HG03521 (cell line): Measurements from ENCODE around the gene DUS1L.

ENCODE experiments used
- ATAC-seq: cut with Tn5 transposase; IDR thresholded peaks from one replicate; pipeline ENCODE4 v1.9.1; 2021; ENCODE audit warnings: mild to moderate bottlenecking, moderate library complexity; ENCODE audit not compliant: unreplicated experiment

DUS1L gene

DNA sequence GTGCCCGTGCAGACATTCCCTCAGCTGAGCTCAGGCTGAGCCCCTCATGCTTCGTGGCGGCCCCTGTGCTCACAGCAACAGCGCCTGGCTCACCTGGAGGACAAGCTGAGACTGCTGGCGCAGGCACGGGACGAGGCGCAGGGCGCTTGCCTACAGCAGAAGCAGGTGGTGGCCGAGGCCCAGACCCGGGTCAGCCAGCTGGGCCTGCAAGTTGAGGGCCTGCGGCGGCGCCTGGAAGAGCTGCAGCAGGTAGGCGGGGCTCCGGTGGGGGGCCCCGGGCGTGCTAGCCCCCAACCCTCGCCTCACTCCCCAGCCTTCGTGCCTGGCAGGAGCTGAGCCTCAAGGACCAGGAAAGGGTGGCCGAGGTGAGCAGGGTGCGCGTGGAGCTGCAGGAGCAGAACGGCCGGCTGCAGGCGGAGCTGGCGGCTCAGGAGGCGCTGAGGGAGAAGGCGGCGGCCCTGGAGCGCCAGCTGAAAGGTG lies 35.6 kb downstream of the DUS1L start:
- ATAC-seq: no peak

DNA sequence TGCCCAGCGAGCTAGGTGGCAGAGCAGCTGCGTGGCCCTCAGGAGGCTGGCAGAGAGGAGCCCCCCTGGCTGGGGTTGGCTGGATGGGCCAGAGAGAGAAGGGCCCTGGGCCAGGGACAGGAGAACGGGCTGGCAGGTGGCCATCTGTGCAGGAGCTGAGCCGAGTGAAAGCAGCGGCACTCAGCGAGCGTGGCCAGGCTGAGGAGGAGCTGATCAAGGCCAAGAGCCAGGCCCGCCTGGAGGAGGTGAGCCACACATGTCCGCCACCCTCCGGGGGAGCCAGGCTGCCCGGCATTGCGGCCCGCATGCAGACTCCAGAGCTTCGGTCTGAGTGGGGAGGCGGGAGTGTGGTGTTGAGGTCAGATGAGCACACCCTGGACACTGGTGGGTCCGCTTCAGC lies 36.2 kb downstream of the DUS1L start:
- ATAC-seq: no peak

DNA sequence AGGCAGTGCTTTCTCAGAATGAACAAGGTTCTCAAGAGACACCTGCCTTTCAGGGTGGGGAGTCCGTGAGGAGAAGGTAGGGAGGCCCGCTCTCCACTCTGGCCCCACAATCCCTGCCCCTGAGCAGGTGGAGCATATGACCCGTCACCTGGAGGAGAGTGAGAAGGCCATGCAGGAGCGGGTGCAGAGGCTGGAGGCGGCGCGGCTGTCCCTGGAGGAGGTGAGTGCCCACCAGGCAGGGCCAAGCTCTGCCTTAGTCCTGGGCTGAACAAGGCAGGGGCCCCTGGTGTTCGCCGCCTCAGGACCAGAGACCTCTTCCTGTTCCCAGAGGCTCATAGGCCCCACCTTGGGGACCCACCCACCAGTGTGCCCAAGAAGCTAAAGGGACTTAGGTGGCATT lies 36.6 kb downstream of the DUS1L start:
- ATAC-seq: no peak

DNA sequence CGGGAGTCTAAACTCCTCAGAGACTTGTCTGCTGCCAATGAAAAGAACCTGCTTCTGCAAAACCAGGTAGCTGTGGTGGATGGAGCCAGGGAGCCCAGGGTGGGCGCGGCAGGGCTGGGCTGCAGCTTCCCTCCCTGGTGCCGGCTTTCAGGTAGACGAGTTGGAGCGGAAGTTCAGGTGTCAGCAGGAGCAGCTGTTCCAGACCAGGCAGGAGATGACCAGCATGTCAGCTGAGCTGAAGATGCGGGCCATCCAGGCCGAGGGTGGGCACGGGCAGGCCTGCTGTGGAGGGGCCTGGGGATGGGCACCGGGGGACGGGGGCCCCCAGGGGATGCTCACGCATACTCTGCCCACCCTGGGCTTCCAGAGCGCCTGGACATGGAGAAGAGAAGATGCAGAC lies 37.4 kb downstream of the DUS1L start:
- ATAC-seq: no peak

DNA sequence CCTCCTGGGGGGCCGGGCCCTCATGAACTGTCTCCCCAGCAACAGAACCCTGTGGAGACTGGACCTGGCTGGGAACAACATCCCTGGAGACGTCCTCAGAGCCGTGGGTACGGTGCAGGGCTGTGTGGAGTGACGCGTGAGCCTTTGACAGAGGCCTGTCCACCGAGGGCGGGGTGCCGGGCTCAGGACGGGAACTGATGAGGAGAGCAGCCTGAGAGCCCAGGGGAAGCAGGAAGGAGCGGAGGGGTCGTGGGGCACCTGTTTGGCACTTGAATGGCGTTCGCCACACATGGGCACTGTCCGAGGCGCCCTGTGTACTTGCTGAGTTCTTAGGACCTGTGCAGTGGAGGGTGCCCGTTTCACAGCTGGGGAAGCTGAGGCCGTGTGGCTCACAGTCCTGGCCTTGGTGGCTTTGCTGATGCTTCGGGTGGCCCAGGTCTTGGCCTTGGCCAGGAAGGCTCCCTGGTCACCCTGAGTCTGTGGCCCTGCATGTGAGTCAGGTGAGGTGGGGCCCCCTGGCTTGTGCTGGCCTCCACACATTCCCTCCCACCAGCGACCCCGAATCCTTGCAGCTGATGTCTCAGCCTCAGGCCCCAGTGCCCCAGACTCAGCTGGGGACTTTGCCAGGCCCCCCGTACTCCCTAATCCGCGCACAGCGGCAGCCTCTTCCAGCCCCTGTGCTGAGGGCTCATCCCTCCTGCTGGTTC lies 40.0 kb downstream of the DUS1L start:
- no peak for ATAC-seq

DNA sequence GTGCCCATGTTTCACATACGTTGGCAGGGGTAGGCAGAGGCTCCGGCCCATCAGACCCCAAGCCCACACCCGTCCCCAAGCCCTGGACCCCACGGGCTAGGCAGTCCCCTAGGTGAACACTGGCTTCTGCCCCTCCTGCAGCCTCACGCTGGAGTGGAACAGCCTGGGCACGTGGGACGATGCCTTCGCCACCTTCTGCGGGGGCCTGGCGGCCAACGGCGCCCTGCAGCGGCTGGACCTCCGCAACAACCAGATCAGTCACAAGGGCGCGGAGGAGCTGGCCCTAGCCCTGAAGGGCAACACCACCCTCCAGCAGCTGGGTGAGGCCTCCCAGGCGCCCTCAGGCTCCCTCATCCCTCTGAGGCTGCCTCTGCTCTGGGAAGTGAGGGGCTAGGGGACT lies 40.7 kb downstream of the DUS1L start:
- no peak for ATAC-seq

DNA sequence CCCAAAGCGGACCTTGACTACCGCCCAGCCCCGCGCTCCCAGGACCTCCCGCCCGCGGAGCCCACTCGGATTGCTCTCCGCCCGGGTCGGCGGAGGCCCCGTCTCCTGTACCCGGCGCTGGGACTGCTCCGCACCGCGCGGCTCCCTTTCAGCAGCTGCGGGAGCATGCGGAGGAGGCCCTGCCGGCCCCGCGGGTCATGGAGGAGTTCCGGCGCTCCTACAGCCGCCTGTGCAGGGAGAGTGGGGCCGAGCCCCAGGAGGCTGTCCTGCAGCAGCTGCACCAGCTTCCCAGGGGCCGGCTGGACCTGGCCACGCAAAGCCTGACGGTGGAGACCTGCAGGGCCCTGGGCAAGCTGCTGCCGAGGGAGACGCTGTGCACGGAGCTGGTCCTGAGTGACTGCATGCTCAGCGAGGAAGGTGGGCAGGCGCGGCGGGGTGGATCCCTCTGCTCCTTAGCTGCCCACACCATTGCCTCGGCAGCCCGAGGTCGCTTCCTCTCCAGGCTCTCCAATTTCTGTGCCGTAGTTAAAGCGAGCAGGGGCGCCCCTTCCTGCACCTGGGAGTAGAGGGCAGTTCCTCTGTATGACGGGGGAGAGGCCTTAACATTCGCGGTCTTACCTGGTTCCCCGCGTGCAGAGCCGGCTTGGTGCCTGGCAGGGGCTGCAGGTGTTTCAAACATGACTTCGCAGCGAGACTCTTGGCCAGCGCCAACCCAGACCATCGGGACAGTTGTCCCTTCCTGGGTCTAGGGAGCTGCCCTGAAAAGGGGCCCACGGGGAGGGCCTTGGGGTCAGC lies 42.0 kb downstream of the DUS1L start:
- ATAC-seq: peak; percentile 1

DNA sequence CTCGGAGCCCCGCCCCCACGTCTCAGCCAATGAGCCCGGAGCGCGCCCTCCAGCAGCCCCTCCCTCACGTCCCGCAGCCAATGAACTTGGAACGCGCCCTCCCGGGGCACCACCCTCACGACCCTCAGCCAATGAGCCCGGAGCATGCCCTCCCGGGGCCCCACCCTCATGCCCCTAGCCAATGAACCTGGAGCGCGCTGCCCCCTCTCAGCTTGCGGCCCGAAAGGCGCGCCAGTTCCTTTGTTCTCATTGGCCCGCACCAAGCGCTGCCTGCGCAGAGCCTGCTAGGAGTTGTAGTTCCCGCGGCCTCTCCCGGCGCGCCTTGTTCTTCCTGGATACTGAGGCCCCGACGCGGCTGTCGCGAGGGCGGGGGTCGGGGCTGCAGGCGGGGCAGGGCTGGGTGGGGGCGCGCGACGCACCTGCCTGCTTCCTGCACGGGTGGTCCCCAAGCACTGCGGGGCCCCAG lies 42.6 kb downstream of the DUS1L start, which contains the start of gene LRRC45:
LRRC45 (plus strand) TSS at position 325 of the 466 bp plus-strand sequence. CDS start 339 bp downstream, outside the sequence.
- ATAC-seq: peak; percentile 87

DNA sequence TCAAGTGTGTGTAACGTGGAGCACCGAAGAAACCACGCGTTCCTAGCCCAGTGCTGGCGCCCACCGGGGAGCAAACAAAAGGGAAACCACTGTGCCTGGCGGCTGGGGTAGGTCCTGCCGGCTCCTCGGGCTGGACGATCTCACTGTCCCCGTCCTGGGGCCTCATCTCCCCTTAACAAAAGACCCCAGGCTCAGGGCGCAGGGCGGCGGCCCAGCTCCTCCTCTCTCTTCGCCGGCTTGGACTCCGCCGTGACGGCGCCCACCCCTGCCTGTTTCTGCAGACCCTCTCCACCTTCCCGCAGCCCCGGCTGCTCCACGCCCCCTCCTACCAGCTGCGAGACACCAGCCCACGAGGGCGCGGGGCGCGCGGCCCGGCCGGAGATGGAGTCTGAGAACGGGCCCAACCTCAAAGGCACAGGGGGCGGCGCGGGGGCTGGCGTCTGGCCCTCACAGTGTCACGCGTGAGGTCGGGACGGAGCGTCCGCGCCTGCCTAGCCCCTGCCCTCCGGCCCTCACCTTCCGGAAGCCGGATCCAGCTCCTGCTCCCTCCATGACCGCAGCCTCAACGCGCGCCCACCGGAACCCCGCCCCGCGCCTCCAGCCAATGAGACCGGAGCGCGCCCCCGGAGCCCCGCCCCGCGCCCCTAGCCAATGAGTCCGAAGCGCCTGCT lies 43.2 kb downstream of the DUS1L start, which contains the start of gene CENPX:
CENPX (minus strand) TSS at position 569 of the 671 bp plus-strand sequence; CDS start at position 552, 17 bp downstream.
- no peak for ATAC-seq

DNA sequence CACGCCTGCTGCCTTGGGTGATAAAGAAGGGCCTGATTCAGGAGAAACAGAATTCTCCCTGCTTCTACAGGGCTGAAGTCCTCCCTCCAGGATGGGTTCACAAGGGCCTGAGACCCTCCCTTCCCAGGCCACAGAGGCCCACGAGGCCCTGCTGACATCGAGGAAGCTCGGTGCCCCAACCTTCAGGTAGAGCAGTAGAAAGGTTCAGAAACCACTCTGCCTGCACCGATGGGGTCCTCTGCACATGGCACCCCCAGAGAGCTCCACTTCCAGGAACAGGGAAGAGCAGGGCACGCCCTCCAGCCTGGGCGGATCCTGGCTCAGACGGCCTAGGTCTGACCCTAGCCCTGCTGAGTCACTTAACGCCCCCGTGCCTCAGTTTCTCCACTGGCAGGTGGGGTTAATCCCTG lies 43.7 kb downstream of the DUS1L start:
- no peak for ATAC-seq

DNA sequence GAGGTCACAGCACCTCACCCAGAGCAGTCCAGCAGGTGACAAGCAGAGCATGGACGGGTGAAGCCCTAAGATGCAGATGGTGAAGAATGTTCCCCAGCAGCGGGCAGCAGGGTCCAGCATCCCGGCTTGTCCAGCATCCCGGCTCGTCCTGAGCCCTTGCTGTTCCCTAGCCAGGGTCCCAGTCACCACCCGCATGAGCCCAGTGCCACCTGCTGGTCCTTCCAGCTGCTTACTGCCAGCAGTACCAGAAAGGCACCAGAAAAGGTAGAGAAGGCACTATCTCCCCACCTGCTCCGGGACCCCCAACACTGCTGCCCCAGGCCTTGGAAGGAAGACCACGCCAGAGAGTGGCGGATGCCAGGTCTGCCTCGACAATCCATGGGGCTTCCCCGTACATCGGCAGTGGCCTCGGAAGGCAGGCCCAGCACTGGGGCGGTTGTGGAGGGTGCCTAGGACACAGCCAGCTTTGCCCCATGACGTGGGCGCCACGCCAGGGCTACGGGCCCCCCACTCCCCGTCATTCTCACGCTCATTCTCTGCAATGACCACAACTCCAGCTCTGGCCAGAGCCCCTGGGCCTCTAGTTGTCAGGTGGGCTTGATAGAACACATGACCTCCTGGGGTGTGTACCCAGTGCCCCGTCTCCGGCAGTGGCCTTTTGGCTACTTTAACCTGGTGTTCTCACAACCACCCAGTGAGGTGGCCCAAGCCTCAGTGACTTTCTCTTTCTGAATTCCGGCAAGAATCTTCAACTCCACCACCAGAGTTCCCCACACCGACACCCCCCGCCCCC lies 44.3 kb downstream of the DUS1L start:
- ATAC-seq: no peak

DNA sequence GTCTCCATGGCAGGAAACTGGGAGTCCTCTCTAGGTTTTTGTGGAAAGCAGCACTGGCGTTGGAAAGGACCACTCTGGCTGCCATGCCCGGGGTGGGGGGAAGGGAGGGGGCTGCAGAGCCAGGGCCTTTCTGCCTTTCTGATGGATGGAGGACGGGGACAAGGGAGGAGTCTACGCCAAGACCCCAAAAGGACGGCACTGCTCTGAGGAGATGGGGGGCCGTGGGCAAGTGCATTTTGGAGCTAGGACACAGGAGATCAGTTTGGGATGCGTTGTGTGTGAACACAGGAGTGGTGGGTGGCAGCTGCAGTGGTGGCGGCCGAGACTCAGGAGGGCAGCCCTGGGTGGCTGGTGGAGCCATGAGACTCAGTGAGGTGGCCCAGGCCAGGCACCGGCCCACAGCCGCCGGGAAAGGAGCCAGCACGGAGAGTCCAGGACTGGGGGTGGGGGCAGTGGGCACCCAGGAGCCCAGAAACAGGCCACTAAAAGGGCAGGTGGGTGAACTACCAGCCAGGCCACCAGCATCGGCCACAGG lies 45.0 kb downstream of the DUS1L start:
- no peak for ATAC-seq

DNA sequence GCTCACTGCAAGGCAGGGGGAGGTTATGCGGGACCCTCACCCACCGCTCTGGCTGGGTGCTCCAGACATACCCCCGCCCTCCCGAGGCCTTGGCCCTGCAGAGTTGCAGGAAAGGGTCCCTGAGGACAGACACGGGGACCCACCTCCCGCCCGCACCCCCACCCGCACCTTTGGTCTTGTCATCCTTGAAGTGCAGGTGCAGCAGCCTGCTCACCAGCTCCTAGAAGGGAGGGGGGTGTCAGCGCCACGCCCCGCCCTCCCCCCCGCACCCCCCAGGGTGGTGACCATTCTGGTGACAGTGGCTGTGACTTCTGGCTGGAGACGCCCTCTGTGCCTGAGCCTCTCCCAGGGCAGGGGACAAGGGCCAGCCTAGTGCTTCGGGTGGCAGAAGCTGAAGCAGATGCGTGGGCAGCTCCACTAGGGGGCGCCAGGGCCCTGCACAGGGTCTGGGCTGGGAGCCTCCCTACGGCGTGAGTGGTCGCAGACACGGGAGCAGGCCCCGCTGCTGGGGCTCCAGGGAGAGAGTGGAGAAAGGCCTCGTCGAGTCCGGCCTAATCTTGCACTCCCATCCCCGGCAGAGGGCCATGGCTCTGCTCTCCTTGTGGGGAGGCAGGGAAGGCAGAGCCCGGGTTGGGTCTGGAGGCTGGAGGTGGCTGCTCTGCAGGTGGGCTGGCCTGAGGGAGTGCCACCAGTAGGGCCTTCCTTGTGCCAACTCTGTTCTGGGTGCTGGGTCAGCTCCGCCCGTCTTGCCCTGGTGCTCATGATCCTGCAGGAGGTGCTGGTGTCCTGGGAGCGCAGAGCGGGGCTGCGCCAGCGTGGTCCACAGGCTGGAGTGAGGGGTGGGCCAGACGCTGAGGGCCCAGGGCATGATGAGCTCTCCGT lies 45.7 kb downstream of the DUS1L start:
- ATAC-seq: no peak

DNA sequence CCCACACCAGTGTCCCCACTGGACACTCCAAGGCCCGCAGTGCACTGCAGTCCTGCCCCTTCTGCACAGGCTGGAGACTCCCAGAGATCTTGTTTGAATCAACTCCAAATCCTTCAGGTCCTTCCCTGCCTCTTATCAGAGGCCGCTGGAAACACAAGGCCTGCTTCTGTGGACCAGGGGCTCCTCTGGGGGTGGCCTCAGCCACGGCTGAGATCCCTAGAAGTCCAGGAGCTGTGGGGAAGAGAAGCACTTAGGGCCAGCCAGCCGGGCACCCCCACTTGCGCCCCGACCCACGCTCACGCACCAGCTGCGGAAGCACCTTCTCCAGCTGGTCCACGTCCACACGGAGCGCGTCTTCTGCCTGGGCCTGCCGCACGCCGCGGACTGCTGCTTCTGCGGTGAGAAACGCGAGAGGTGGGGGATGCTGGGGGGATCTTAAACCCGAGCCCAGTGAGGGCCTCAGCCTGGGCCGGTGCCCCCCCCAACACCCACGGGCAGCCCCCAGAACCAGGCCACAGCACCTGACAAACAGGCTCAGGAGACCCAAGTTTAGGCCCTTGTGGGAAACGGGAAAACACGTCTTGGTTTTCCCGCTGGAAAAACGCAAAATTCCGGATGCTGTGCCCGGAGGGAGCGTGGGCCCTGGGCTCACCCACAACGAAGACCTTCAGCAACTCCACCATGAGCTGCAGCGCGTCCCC lies 46.5 kb downstream of the DUS1L start:
- ATAC-seq: no peak

DNA sequence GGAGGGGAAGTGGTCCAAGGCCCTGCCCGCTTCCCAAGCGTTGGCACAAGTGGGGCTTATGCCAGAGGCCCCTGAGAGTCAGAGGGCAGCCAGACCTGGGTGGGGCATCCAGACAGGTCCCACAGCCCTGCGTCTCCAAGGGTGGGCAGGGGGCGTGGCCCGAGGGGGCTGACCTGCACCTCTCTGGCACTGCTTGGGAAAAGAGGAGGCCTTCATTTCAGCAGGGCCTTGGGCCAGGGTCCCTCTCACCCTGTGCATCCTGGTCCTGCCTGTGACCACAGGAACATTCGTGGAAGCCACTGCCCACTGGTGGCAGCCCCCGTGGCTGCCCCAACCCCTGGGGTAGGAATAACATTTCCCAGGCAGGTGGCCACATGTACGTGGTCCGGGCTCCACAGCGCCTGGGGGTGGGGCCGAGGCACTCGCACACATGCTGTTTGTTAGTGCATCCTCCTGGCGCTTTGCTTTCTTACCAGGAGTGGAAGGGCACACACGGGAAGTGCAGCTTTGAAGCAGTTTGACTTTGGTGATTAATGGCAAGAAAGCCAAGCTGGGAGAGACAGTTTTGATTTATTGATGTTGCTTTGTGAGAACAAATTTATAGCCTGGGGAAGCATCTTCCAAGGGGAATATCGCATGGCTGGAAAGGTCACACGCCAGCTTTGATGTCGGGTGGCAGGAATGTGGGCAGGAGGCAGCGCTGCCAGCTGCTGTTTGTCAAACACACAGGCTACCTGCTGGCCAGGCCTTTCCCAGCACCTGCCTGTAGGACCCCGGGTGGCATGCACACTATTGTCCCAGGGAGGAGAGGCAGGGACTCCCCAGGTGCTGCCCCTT lies 47.2 kb downstream of the DUS1L start:
- no peak for ATAC-seq

DNA sequence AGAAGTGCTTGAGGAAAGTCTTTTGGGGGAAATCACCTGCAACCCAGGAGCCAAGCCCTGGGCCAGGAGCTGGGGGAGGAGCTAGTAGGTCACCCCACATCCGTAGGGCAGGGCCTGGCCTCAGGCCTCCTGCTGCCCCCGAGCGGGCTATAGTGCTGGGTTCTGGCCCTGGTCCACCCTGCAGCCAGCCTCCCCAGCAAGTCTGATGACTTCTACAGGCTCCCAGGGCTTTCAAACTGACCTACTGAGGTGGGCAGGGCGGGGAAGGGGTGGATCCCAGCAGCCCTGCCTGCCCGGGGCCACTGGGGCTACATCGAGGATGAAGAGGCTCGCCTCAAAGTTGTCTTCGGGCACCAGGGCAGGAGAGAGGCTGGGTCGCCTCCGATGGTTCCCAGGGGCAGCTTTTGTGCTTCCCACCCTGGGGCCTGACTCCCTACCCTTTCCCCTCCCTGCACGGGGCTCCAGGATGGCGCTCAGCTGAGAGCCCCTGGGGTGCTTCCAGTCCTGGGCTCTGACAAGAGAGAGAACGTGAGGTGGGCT lies 47.9 kb downstream of the DUS1L start:
- no peak for ATAC-seq

DNA sequence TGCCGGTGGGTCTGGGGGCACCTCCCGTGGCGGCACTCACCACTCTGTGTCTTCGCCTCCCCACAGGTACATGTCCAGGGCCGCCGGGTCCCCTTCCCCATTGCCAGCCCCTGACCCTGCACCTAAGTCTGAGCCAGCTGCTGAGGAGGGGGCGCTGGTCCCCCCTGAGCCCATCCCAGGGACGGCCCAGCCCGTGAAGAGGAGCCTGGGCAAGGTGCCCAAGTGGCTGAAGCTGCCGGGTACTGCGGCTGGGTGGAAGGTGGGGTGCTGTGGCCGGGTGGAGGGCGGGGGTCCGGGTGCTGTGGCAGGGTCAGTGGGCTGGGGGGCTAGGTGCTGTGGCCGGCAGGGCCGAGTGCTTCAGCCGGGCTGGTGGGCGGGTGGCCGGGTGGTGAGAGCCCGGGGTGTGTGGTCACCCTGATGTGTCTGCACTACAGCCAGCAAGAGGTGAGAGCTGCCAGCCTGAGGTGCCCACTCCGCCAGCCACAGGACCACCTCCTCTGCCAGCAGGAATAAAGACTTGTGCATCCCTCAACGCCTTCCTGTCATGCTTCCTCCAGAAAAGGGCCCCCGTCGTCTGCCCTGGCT lies 48.6 kb downstream of the DUS1L start:
- no peak for ATAC-seq
